Measurements from ENCODE around the gene SLC6A2.

Gene SLC6A2

GRCh38 chr16:55678161-55678821, 22.5 kb downstream of the SLC6A2 start:
- no peak for DNase-seq (ENCODE audit: low spot score)
- in situ Hi-C loops (cut with MboI; ENCODE audit: low sequenced_read_pairs, unreplicated experiment), result no loop called here
- TF ChIP-seq CTCF (IDR thresholded peaks at IDR 0.05; ENCODE audit: borderline replicate concordance, control extremely low read depth, extremely low read depth, insufficient read depth, missing control alignments), result no peak

DNA sequence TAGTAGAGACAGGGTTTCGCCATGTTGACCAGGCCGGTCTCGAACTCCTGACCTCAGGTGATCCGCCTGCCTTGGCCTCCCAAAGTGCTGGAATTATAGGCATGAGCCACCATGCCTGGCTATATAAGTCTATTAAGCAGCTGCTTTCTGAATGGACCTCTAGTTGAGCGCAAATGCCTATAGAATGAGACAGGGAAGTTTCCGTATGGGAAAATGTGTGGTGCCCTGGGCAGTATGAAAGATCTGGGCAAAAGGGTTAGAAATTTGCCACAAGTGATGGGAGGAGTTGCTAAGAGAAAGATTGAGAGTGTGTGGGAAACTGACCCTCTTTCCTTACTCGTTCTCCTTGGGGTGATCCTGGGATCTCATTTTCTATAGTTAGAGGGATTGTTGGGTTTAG, 26.3 kb downstream of the SLC6A2 start:
- no peak for TF ChIP-seq CTCF (IDR thresholded peaks at IDR 0.05; ENCODE audit: borderline replicate concordance, control extremely low read depth, extremely low read depth, insufficient read depth, missing control alignments)
- DNase-seq (ENCODE audit: low spot score), result no peak
- in situ Hi-C loops (cut with MboI; ENCODE audit: low sequenced_read_pairs, unreplicated experiment), result no loop called here

- in situ Hi-C loops (cut with MboI; ENCODE audit: low sequenced_read_pairs, unreplicated experiment), result no loop called here
- DNase-seq (ENCODE audit: low spot score), result no peak
- no peak for TF ChIP-seq CTCF (IDR thresholded peaks at IDR 0.05; ENCODE audit: borderline replicate concordance, control extremely low read depth, extremely low read depth, insufficient read depth, missing control alignments)
Observed at GRCh38 chr16:55685973-55686372, 30.2 kb downstream of the SLC6A2 start.

DNA sequence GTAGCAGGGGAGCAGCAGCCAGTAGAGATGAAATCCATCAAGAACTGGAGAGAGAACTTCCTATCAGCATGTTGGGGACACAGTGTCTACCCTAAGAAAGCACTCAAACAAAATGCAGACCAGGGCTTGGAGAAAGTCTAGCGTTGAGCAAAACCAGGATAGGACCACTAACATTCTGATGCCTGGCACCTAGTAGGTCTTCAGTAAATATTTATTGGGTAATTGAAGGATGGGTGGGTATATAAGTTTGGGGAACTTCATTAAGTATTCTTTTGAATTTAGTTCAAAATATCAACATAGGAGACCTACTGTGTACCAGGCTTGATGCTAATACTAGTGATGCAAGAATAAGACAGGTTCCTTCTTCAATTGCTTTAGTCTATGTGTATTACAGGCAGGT, 30.9 kb downstream of the SLC6A2 start:
- in situ Hi-C loops (cut with MboI; ENCODE audit: low sequenced_read_pairs, unreplicated experiment), result no loop called here
- no peak for TF ChIP-seq CTCF (IDR thresholded peaks at IDR 0.05; ENCODE audit: borderline replicate concordance, control extremely low read depth, extremely low read depth, insufficient read depth, missing control alignments)
- DNase-seq (ENCODE audit: low spot score), result no peak

- in situ Hi-C loops (cut with MboI; ENCODE audit: low sequenced_read_pairs, unreplicated experiment), result no loop called here
- no peak for DNase-seq (ENCODE audit: low spot score)
- no peak for TF ChIP-seq CTCF (IDR thresholded peaks at IDR 0.05; ENCODE audit: borderline replicate concordance, control extremely low read depth, extremely low read depth, insufficient read depth, missing control alignments)
Observed at GRCh38 chr16:55687802-55688201, 32.0 kb downstream of the SLC6A2 start.

DNA sequence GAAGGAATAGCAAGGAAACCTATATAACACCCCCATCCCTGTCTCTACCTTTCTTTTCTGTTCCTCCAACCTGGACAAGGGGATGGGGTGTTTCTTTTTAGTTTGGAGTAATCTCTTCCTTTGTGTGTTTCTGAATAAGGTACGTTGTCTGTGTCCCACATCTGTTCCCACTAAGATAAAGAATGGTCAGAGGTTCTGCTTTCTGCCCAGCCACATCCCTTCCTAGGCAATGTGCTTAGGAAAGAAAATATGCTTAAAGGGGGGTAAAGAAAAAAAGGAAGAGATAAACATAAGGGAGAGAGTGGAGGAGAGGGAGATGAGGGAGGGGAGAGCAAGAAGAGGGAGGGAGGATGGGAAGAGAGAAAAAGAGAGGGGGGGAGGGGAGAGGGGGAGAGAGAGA, 35.1 kb downstream of the SLC6A2 start:
- DNase-seq (ENCODE audit: low spot score), result no peak
- in situ Hi-C loops (cut with MboI; ENCODE audit: low sequenced_read_pairs, unreplicated experiment), result no loop called here
- no peak for TF ChIP-seq CTCF (IDR thresholded peaks at IDR 0.05; ENCODE audit: borderline replicate concordance, control extremely low read depth, extremely low read depth, insufficient read depth, missing control alignments)

Data from GM13976 (cell line).